ENCODE measurements around the gene MS4A13. TPM values are rescaled to one million over a fixed set of nuclear protein-coding genes. Genes with fewer than 3 reads are reported as not detected.

Gene MS4A13
- total and polyA plus RNA-seq, 4 donors, result not detected

- WGBS, result 62% methylated on average over 3 of the region's 3 CpGs
- Histone ChIP-seq H3K27ac (ENCODE audit: low read depth in 1 of 2, low read length in 2 of 2) (no peak overlapping the region), H3K36me3 (ENCODE audit: control insufficient read depth in 4 of 4, insufficient read depth in 3 of 4, low read depth in 1 of 4, low read length in 3 of 4) (no peaks in the 10 kb centered on the region), H3K4me3 (ENCODE audit: low read depth in 1 of 3, low read length in 3 of 3) (no peak overlapping the region), H3K4me1 (ENCODE audit: control insufficient read depth in 4 of 4, insufficient read depth in 4 of 4, low read length in 3 of 4) (no peaks in the 10 kb centered on the region), H3K27me3 (ENCODE audit: control insufficient read depth in 4 of 4, insufficient read depth in 4 of 4, low read length in 3 of 4) (no peaks in the 10 kb centered on the region), H3K9ac (ENCODE audit: low read depth in 1 of 2, low read length in 2 of 2) (no peak overlapping the region), H3K9me3 (ENCODE audit: control insufficient read depth in 4 of 4, low read length in 3 of 4) (no peaks in the 10 kb centered on the region)
- TF ChIP-seq RAD21 (IDR thresholded peaks at IDR 0.05) (no peak), RXRA (IDR thresholded peaks at IDR 0.05) (no peak), CTCF (IDR thresholded peaks at IDR 0.05; ENCODE audit: low read depth, low read length, missing input control) (no peak), HNF4G (IDR thresholded peaks at IDR 0.05) (no peak), REST (IDR thresholded peaks at IDR 0.05) (no peak), TAF1 (conservative IDR thresholded peaks at IDR 0.05) (no peak), NR2F2 (IDR thresholded peaks at IDR 0.05) (no peak), EGR1 (IDR thresholded peaks at IDR 0.05; ENCODE audit: low read depth in 2 of 2) (no peak), MAX (IDR thresholded peaks at IDR 0.05) (no peak), ATF3 (IDR thresholded peaks at IDR 0.05) (no peak), JUND (IDR thresholded peaks at IDR 0.05) (no peak), ZBTB33 (IDR thresholded peaks at IDR 0.05) (no peak), GABPA (IDR thresholded peaks at IDR 0.05 in 1 of 2, conservative IDR thresholded peaks at IDR 0.05 in 1 of 2) (no peak)
- DNase-seq (ENCODE audit: low spot score), result no peak
Measured at GRCh38 chr11:60512651-60513225, 2.5 kb upstream of the MS4A13 start.
